ENCODE measurements around the gene XIRP2.

GRCh38 chr2:166881177-166881576 lies 7.1 kb upstream of the XIRP2 start:
- no peak for TF ChIP-seq POLR2A (IDR thresholded peaks at IDR 0.05)
- no peak for TF ChIP-seq CTCF (IDR thresholded peaks at IDR 0.05)
